Spleen (tissue), 7 donors: ENCODE measurements around the gene MTMR1.

Experiments
- POLR2A ChIP-seq, 3 donors: fragments of 450-650 bp; IDR thresholded peaks; one replicate each; pipeline ENCODE4 v1.5.1; 2017; ENCODE audit warnings: antibody characterized with exemption in 3 of 3, mild to moderate bottlenecking in 1 of 3
- POLR2AphosphoS5 ChIP-seq, 3 donors: sonication (generic); formaldehyde crosslinking; IDR thresholded peaks; one replicate each; pipeline ENCODE4 v1.5.1; 2017; ENCODE audit warnings: antibody characterized with exemption in 3 of 3
- TF ChIP-seq, protein P1 (sequence below), 11 experiments: fragments of 200-600 bp in 7 of 11; fragments of 450-650 bp in 4 of 11; sonication (generic) in 4 of 11; IDR thresholded peaks in 8 of 11; conservative IDR thresholded peaks in 3 of 11; 1 replicate in 7 of 11; 2 replicates in 4 of 11; pipeline versions ENCODE4 v1.4.0 to v1.8.0; 2016 to 2021; ENCODE audit warnings: antibody characterized with exemption in 11 of 11, inconsistent platforms in 4 of 11, mild to moderate bottlenecking in 1 of 11
- donor health status: DM: no; HTN: no; CAD: no; lungs with moderate emphysema.
- donor health status: DM: no; HTN: no; CAD: no.
- donor health status: DM: no; HTN: no; CAD: no.

GRCh38 chrX:150644422-150644821 is 48.8 kb upstream of the MTMR1 start:
- TF ChIP-seq POLR2A (IDR thresholded peaks at IDR 0.05) (no peak), POLR2AphosphoS5 (IDR thresholded peaks at IDR 0.05) (no peak)
- TF ChIP-seq, protein P1, sequence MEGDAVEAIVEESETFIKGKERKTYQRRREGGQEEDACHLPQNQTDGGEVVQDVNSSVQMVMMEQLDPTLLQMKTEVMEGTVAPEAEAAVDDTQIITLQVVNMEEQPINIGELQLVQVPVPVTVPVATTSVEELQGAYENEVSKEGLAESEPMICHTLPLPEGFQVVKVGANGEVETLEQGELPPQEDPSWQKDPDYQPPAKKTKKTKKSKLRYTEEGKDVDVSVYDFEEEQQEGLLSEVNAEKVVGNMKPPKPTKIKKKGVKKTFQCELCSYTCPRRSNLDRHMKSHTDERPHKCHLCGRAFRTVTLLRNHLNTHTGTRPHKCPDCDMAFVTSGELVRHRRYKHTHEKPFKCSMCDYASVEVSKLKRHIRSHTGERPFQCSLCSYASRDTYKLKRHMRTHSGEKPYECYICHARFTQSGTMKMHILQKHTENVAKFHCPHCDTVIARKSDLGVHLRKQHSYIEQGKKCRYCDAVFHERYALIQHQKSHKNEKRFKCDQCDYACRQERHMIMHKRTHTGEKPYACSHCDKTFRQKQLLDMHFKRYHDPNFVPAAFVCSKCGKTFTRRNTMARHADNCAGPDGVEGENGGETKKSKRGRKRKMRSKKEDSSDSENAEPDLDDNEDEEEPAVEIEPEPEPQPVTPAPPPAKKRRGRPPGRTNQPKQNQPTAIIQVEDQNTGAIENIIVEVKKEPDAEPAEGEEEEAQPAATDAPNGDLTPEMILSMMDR (IDR thresholded peaks at IDR 0.05 in 8 of 11, conservative IDR thresholded peaks at IDR 0.05 in 3 of 11) = no peak
